ENCODE results near the gene BCL2.

DNA sequence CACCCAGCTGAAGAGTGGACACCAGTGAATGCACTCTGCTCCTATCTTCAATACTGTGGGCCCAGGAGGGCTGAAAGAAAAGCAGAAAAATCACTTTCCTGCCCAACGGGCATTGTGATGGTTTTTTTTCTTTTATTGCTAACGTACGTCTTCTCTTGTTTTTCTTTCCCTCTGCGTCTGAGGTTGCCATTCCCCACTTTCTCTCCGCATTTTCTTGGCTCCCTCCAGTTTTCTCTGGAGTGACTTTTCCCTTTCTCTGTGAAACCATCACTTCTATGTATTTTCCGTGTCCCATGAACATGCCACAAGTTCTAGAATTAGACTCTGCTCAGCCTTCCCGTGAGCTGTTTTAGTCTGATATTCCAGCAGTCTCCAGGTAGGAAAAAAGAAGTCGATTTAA is 169.2 kb downstream of the BCL2 start:
- TF ChIP-seq, protein P1, sequence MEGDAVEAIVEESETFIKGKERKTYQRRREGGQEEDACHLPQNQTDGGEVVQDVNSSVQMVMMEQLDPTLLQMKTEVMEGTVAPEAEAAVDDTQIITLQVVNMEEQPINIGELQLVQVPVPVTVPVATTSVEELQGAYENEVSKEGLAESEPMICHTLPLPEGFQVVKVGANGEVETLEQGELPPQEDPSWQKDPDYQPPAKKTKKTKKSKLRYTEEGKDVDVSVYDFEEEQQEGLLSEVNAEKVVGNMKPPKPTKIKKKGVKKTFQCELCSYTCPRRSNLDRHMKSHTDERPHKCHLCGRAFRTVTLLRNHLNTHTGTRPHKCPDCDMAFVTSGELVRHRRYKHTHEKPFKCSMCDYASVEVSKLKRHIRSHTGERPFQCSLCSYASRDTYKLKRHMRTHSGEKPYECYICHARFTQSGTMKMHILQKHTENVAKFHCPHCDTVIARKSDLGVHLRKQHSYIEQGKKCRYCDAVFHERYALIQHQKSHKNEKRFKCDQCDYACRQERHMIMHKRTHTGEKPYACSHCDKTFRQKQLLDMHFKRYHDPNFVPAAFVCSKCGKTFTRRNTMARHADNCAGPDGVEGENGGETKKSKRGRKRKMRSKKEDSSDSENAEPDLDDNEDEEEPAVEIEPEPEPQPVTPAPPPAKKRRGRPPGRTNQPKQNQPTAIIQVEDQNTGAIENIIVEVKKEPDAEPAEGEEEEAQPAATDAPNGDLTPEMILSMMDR (conservative IDR thresholded peaks at IDR 0.05; ENCODE audit: low read length): no peak
- no peak for TF ChIP-seq EZH2phosphoT487 (IDR thresholded peaks at IDR 0.05; ENCODE audit: borderline replicate concordance, low read depth, low read length)
